ENCODE results near the gene C10orf88. TPM values are rescaled to one million over a fixed set of nuclear protein-coding genes. Genes with fewer than 3 reads are reported as not detected.

C10orf88 gene
- total and polyA plus RNA-seq, 2 of the 8 experiments (the other 6 are each of a cell fraction or from before 2014, with no cell fraction given): 3.2 to 11.0 TPM

- Histone ChIP-seq H3K56ac (replicated peaks; ENCODE audit: insufficient read length, low read depth, low read length) (no peak overlapping the region), H3K9me3 (ENCODE audit: insufficient read depth in 2 of 2, low read depth in 1 of 2, low read length in 1 of 2) (no peaks in the 10 kb centered on the region; a peak in 1 of 4 replicates), H2BK12ac (ENCODE audit: low read depth, low read length) (no peak overlapping the region), H2BK5ac (ENCODE audit: low read depth, low read length) (no peak overlapping the region), H3K4me3 (ENCODE audit: extremely low read depth in 1 of 4, insufficient read depth in 2 of 4, low read depth in 3 of 4, low read length in 4 of 4) (no peak overlapping the region), H3K4me2 (ENCODE audit: insufficient read depth in 1 of 2, low read depth in 2 of 2, low read length in 2 of 2) (no peak overlapping the region), H4K91ac (replicated peaks; ENCODE audit: insufficient read length, low read length) (no peak overlapping the region), H3K23me2 (ENCODE audit: low read depth, low read length) (no peaks in the 10 kb centered on the region; the same call in 1 of the 2 replicates), H3K79me2 (ENCODE audit: control insufficient read depth in 1 of 2, insufficient read depth in 2 of 2, low read length in 2 of 2) (no peaks in the 10 kb centered on the region), H2BK20ac (ENCODE audit: low read length) (no peak overlapping the region), H3K79me1 (ENCODE audit: low read depth, low read length) (no peaks in the 10 kb centered on the region), H3K18ac (ENCODE audit: extremely low read depth, low read length) (no peak overlapping the region), H3K36me3 (ENCODE audit: control insufficient read depth in 2 of 4, insufficient read depth in 4 of 4, low read length in 3 of 4) (no peaks in the 10 kb centered on the region), H4K20me1 (replicated peaks in 1 of 2; ENCODE audit: control insufficient read depth in 1 of 2, insufficient read depth in 2 of 2, low read length in 2 of 2) (no peaks in the 10 kb centered on the region), H3K27ac (ENCODE audit: low read depth, low read length) (no peak overlapping the region), H4K8ac (ENCODE audit: extremely low read depth, insufficient read depth, low read length) (no peak overlapping the region), H2BK120ac (replicated peaks; ENCODE audit: low read depth, low read length) (no peak overlapping the region), H3K4me1 (replicated peaks in 1 of 4; ENCODE audit: control insufficient read depth in 3 of 4, insufficient read depth in 4 of 4, low read length in 3 of 4) (peaks cover 0 to 4% (median 0%) of the 10 kb centered on the region in 4 experiments; a peak in 2 of 7 replicates), H3K27me3 (replicated peaks in 1 of 4; ENCODE audit: control insufficient read depth in 3 of 4, extremely low read depth in 1 of 4, insufficient read depth in 3 of 4, low read length in 3 of 4) (peaks cover 0 to 3% (median 0%) of the 10 kb centered on the region in 4 experiments; a peak in 3 of 7 replicates), H3K14ac (ENCODE audit: insufficient read length) (no peak overlapping the region), H3K9ac (replicated peaks in 1 of 4; ENCODE audit: extremely low read depth in 1 of 4, low read depth in 3 of 4, low read length in 3 of 4) (no peak overlapping the region), H2AFZ (ENCODE audit: low read length) (no peak overlapping the region), H4K5ac (ENCODE audit: insufficient read length, low read depth, low read length) (no peak overlapping the region), H3K4ac (replicated peaks; ENCODE audit: insufficient read length, low read depth, low read length) (no peak overlapping the region), H2AK5ac (ENCODE audit: low read depth, low read length) (no peak overlapping the region), H2BK15ac (ENCODE audit: low read length) (no peak overlapping the region), H3K23ac (ENCODE audit: insufficient read length) (no peak overlapping the region)
- CTCF ChIA-PET (ENCODE audit: partially characterized antibody): no interaction called here
- POLR2A ChIA-PET (ENCODE audit: partially characterized antibody): no interaction called here
- WGBS, 2 experiments (ENCODE audit: extremely low coverage in 1 of 2, insufficient coverage in 1 of 2, insufficient read length in 1 of 2, insufficient replicate concordance in 2 of 2, low coverage in 1 of 2, low lambda C conversion rate in 2 of 2, missing lambda C conversion rate in 1 of 2): 76% methylated on average over 1 of the region's 1 CpG; no CpG with 5 or more reads in 1 of the 2 experiments
- FAIRE-seq (no peak), DNase-seq (ENCODE audit: low read depth in 1 of 2, low spot score in 2 of 2) (no peak)
- TF ChIP-seq HDAC2 (IDR thresholded peaks at IDR 0.05; ENCODE audit: borderline replicate concordance in 1 of 2, low read depth in 2 of 2, low read length in 2 of 2) (no peak), SP1 (IDR thresholded peaks at IDR 0.05; ENCODE audit: low read depth, low read length) (no peak), CTCF (IDR thresholded peaks at IDR 0.05; ENCODE audit: control extremely low read depth in 1 of 3, insufficient read depth in 1 of 3, low read depth in 1 of 3, low read length in 3 of 3) (no peak), SIN3A (conservative IDR thresholded peaks at IDR 0.05 in 1 of 2, IDR thresholded peaks at IDR 0.05 in 1 of 2; ENCODE audit: low read depth in 1 of 2, low read length in 2 of 2) (no peak), BRCA1 (IDR thresholded peaks at IDR 0.05; ENCODE audit: low read depth, low read length) (no peak), SP2 (IDR thresholded peaks at IDR 0.05; ENCODE audit: low read length) (no peak), TEAD4 (IDR thresholded peaks at IDR 0.05; ENCODE audit: low read depth, low read length) (no peak), SUZ12 (IDR thresholded peaks at IDR 0.05; ENCODE audit: low read length) (no peak), POLR2A (IDR thresholded peaks at IDR 0.05; ENCODE audit: control extremely low read depth in 1 of 2, low read depth in 2 of 2, low read length in 2 of 2) (no peak), TAF7 (optimal IDR thresholded peaks at IDR 0.05; ENCODE audit: borderline replicate concordance, low read depth, low read length) (no peak), EP300 (IDR thresholded peaks at IDR 0.05; ENCODE audit: borderline replicate concordance in 1 of 2, low read depth in 2 of 2, low read length in 2 of 2) (no peak)
Observed at GRCh38 chr10:122884166-122884565, 69.9 kb downstream of the C10orf88 start.
